K562 (cell line): ENCODE results near the gene FSTL4. TPM values are rescaled to one million over a fixed set of nuclear protein-coding genes. Genes with fewer than 3 reads are reported as not detected.

Experiments
- ATAC-seq: fragments of 200-7000 bp; cut with Tn5 transposase; 3 replicates; pipeline ENCODE4 v1.9.1; 2020; ENCODE audit warnings: moderate library complexity
- BruUV-seq: library from RNA; stranded (reverse); fragments of 400-500 nt; replicated peaks from 2 replicates; lab custom pipeline; 2021; lab: Mats Ljungman, UMichigan
- CTCF ChIA-PET: fragments of 300-600 bp; formaldehyde crosslinking; extraction: SDS; loops from one replicate; lab custom pipeline; 2021; ENCODE audit warnings: low intra/inter-chr PET ratio; lab: Yijun Ruan, JAX
- POLR2A ChIA-PET: fragments of 300-600, 350-650 bp; sonication (Branson Sonifier 250); formaldehyde crosslinking; extraction: SDS; loops from one replicate; lab custom pipeline; 2021; ENCODE audit warnings: antibody characterized with exemption, inconsistent platforms; lab: Yijun Ruan, JAX
- DNase-seq, 4 experiments: peaks; one replicate each; pipeline versions ENCODE4 v3.0.0 to v3.0.0-alpha.2; 2011 to 2018; ENCODE audit warnings: low spot score in 3 of 4, mixed read lengths in 3 of 4; ENCODE audit errors: extremely low read depth in 1 of 4
- FAIRE-seq: peaks from 2 replicates; lab custom pipeline; 2011; peaks lifted over from hg19 to GRCh38; lab: Jason Lieb, UNC
- H2AFZ ChIP-seq: 2 replicates; pipeline ENCODE4 v1.6.0; 2011; ENCODE audit warnings: low read depth, low read length, control low read depth, inconsistent platforms
- H3K27ac ChIP-seq: fragments of 200-600 bp; 3 replicates; pipeline ENCODE4 v1.8.0; 2011; ENCODE audit warnings: low read depth, mild to moderate bottlenecking, control low read depth, inconsistent platforms, low read length, moderate library complexity, mixed read lengths; ENCODE audit errors: extremely low read depth
- H3K27me3 ChIP-seq, 2 experiments: fragments of 300-600 bp in 1 of 2; 2 replicates in 1 of 2; 3 replicates in 1 of 2; pipeline versions ENCODE4 v1.6.0 to v1.8.0; 2011; ENCODE audit warnings: inconsistent platforms in 2 of 2, low read length in 2 of 2, mild to moderate bottlenecking in 1 of 2, mixed read lengths in 1 of 2, moderate library complexity in 1 of 2; ENCODE audit not compliant: control insufficient read depth in 2 of 2, insufficient read depth in 2 of 2
- H3K36me3 ChIP-seq: fragments of 300-600 bp; 3 replicates; pipeline ENCODE4 v1.8.0; 2011; ENCODE audit warnings: mild to moderate bottlenecking, low read length, inconsistent platforms; ENCODE audit not compliant: control insufficient read depth, insufficient read depth
- H3K4me1 ChIP-seq, 2 experiments: fragments of 200-600 bp in 1 of 2; replicated peaks in 1 of 2; 2 replicates in 1 of 2; 3 replicates in 1 of 2; pipeline versions ENCODE4 v1.5.1 to v1.8.0; 2011; ENCODE audit warnings: inconsistent platforms in 2 of 2, low read length in 2 of 2, mild to moderate bottlenecking in 1 of 2, mixed read lengths in 1 of 2, moderate library complexity in 1 of 2; ENCODE audit not compliant: control insufficient read depth in 2 of 2, insufficient read depth in 2 of 2
- H3K4me2 ChIP-seq: 2 replicates; pipeline ENCODE4 v1.6.1; 2011; ENCODE audit warnings: low read length, control low read depth, inconsistent platforms, mixed read lengths; ENCODE audit not compliant: insufficient read depth
- H3K4me3 ChIP-seq: fragments of 200-600 bp; sonication (generic), shearing (Covaris generic); 2 replicates; pipeline ENCODE4 v1.5.1; 2016; ENCODE audit warnings: control low read depth, inconsistent platforms
- H3K79me2 ChIP-seq: fragments of 200-600 bp; 3 replicates; pipeline ENCODE4 v1.8.0; 2011; ENCODE audit warnings: low read length, inconsistent platforms; ENCODE audit not compliant: control insufficient read depth, insufficient read depth
- H3K9ac ChIP-seq, 2 experiments: 2 replicates each; pipeline versions ENCODE4 v1.6.0 to v1.6.1; 2011; ENCODE audit warnings: low read depth in 2 of 2, low read length in 2 of 2, control low read depth in 1 of 2, inconsistent platforms in 1 of 2, mild to moderate bottlenecking in 1 of 2, mixed read lengths in 1 of 2; ENCODE audit not compliant: insufficient read depth in 1 of 2
- H3K9me1 ChIP-seq: one replicate; pipeline ENCODE4 v1.6.0; 2011; ENCODE audit warnings: inconsistent platforms, mild to moderate bottlenecking, low read length, moderate library complexity; ENCODE audit not compliant: control insufficient read depth, insufficient read depth
- H3K9me3 ChIP-seq: replicated peaks from 2 replicates; pipeline ENCODE4 v1.5.1; 2011; ENCODE audit warnings: low read depth, low read length, inconsistent platforms; ENCODE audit not compliant: control insufficient read depth, insufficient read depth
- H4K20me1 ChIP-seq: replicated peaks from 2 replicates; pipeline ENCODE4 v1.6.1; 2011; ENCODE audit warnings: low read length, inconsistent platforms, mixed read lengths; ENCODE audit not compliant: control insufficient read depth, insufficient read depth
- CAMTA2 ChIP-seq: fragments of 250-450 bp; sonication (Bioruptor Pico); conservative IDR thresholded peaks from 2 replicates; pipeline ENCODE4 v1.5.1; 2022
- EP400 ChIP-seq: fragments of 450-650 bp; IDR thresholded peaks from 2 replicates; pipeline ENCODE4 v1.6.1; 2017; ENCODE audit warnings: antibody characterized with exemption, mild to moderate bottlenecking, moderate library complexity
- KDM4B ChIP-seq, 2 experiments: fragments of 450-650 bp in 1 of 2; sonication (generic) in 1 of 2; IDR thresholded peaks; 2 replicates each; pipeline ENCODE4 v1.6.1; 2016 to 2017; ENCODE audit warnings: borderline replicate concordance in 2 of 2, antibody characterized with exemption in 1 of 2, low read depth in 1 of 2, mild to moderate bottlenecking in 1 of 2
- OTX1 ChIP-seq: fragments of 450-650 bp; formaldehyde crosslinking; IDR thresholded peaks from 2 replicates; pipeline ENCODE4 v1.4.0; 2022; ENCODE audit warnings: mild to moderate bottlenecking
- RERE ChIP-seq: sonication (generic); formaldehyde crosslinking; IDR thresholded peaks from 2 replicates; pipeline ENCODE4 v1.8.0; 2023; ENCODE audit warnings: missing genetic modification reagents, mild to moderate bottlenecking, borderline replicate concordance
- SNIP1 ChIP-seq: fragments of 450-650 bp; IDR thresholded peaks from 2 replicates; pipeline ENCODE4 v1.7.1; 2017; ENCODE audit warnings: low read depth, mild to moderate bottlenecking
- TAF15 ChIP-seq: fragments of 200-400 bp; formaldehyde crosslinking; IDR thresholded peaks from 2 replicates; pipeline ENCODE4 v1.6.1; 2017; ENCODE audit warnings: mild to moderate bottlenecking, low read depth, low read length, moderate library complexity
- ZEB2 ChIP-seq: fragments of 450-650 bp; IDR thresholded peaks from 2 replicates; pipeline ENCODE4 v1.6.1; 2016
- ZKSCAN1 ChIP-seq: fragments of 150-350 bp; IDR thresholded peaks from 2 replicates; pipeline ENCODE4 v1.6.1; 2016; ENCODE audit warnings: low read depth, low read length
- ZNF224 ChIP-seq: sonication (generic); formaldehyde crosslinking; IDR thresholded peaks from 2 replicates; pipeline ENCODE4 v1.8.0; 2022; ENCODE audit warnings: mild to moderate bottlenecking, missing genetic modification reagents
- ZNF280A ChIP-seq: fragments of 450-650 bp; IDR thresholded peaks from 2 replicates; pipeline ENCODE4 v1.6.1; 2018; ENCODE audit warnings: mild to moderate bottlenecking, low read depth; ENCODE audit not compliant: partially characterized antibody
- WGBS: fragments of 100-300 bp; shearing (Covaris generic); methylation state at CpG from one replicate; pipeline ENCODE4 v1.1.6; 2016; ENCODE audit warnings: low coverage, mixed read lengths; ENCODE audit not compliant: insufficient coverage; ENCODE audit errors: missing lambda C conversion rate; 5-methylcytosine and 5-hydroxymethylcytosine counted together
- in situ Hi-C: fragments of 300-500 bp; cut with MboI; formaldehyde crosslinking; loops from 4 replicates; pipeline ENCODE4 v1.15.0; 2018; ENCODE audit warnings: inconsistent platforms, mixed read lengths
- intact Hi-C: fragments of 100-400 bp; cut with micrococcal nuclease; formaldehyde crosslinking; loops from 2 replicates; pipeline ENCODE4 v1.14.2; 2022
- polyA plus RNA-seq, 8 experiments: library from polyadenylated mRNA; depleted of rRNA in 4 of 8; stranded (reverse) in 5 of 8; unstranded in 3 of 8; fragments of >200 nt; fragmentation: Nextera tagmentation in 2 of 8; fragmentation: Illumina TruSeq in 1 of 8; extraction: Ambion mirVana in 2 of 8; extraction: Trizol in 1 of 8; gene quantifications; 2 replicates each; pipeline versions ENCODE4 v1.2.1 to v1.2.3, GENCODE V29; 2011 to 2014; ENCODE audit warnings: inconsistent platforms in 1 of 8, missing spikeins in 1 of 8
- total RNA-seq, 7 experiments: library from RNA; depleted of rRNA in 6 of 7; stranded (reverse); fragments of >200 nt in 6 of 7; fragmentation: Illumina TruSeq in 2 of 7; extraction: Trizol in 2 of 7; gene quantifications; 2 replicates each; pipeline versions ENCODE4 v1.2.1 to v1.2.3, GENCODE V29; 2011 to 2021; ENCODE audit warnings: low replicate concordance in 1 of 7

FSTL4 gene
- total and polyA plus RNA-seq, 9 of the 15 experiments (the other 6 are each of a cell fraction or from before 2014, with no cell fraction given) = 0.08 to 0.18 (median 0.10) TPM; not detected in 5

GRCh38 chr5:133519191-133519590 is 93.2 kb downstream of the FSTL4 start:
- in situ Hi-C loops = no loop called here
- TF ChIP-seq OTX1 (CRISPR knock-in tag) = no peak
- TF ChIP-seq TAF15 = no peak
- TF ChIP-seq ZNF280A = no peak
- no peak for TF ChIP-seq EP400
- TF ChIP-seq RERE = no peak
- TF ChIP-seq KDM4B (IDR thresholded peaks at IDR 0.05; ENCODE audit: borderline replicate concordance in 2 of 2, low read depth in 1 of 2) = no peak
- TF ChIP-seq CAMTA2 (CRISPR knock-in tag) = no peak
- no peak for TF ChIP-seq ZEB2
- no peak for TF ChIP-seq SNIP1
- no peak for TF ChIP-seq ZNF224
- TF ChIP-seq ZKSCAN1 = no peak

More at GRCh38 chr5:133519191-133519590, 93.2 kb downstream of the FSTL4 start:
- Histone ChIP-seq H3K9me3 (no peaks in the 10 kb centered on the region), H4K20me1 (0 out of 2 replicates have a peak, but pooled peaks cover 2% of the 10 kb centered on the region), H3K36me3 (no peaks in the 10 kb centered on the region), H3K79me2 (no peaks in the 10 kb centered on the region), H3K27ac (no peak overlapping the region), H3K4me1 (no peaks in the 10 kb centered on the region), H2AFZ (no peak overlapping the region), H3K9ac (no peak overlapping the region), H3K4me3 (no peak overlapping the region), H3K27me3 (peaks cover 9 to 19% of the 10 kb centered on the region in 2 experiments; a peak in 4 of 5 replicates), H3K9me1 (no peaks in the 10 kb centered on the region), H3K4me2 (no peak overlapping the region)
- 0% methylated on average over 8 of the region's 8 CpGs for WGBS
- ATAC-seq (no peak), DNase-seq (no peak), FAIRE-seq (no peak)
- CTCF ChIA-PET = no interaction called here
- no TSS peak for BruUV-seq
- POLR2A ChIA-PET = interaction anchor here (1.2 kb wide), 1 partner anchor 9 kb away, joined by 5 read pairs; no protein-coding TSS in a partner anchor
- intact Hi-C loops = no loop called here
